ENCODE measurements around the gene TNNI2.

DNA sequence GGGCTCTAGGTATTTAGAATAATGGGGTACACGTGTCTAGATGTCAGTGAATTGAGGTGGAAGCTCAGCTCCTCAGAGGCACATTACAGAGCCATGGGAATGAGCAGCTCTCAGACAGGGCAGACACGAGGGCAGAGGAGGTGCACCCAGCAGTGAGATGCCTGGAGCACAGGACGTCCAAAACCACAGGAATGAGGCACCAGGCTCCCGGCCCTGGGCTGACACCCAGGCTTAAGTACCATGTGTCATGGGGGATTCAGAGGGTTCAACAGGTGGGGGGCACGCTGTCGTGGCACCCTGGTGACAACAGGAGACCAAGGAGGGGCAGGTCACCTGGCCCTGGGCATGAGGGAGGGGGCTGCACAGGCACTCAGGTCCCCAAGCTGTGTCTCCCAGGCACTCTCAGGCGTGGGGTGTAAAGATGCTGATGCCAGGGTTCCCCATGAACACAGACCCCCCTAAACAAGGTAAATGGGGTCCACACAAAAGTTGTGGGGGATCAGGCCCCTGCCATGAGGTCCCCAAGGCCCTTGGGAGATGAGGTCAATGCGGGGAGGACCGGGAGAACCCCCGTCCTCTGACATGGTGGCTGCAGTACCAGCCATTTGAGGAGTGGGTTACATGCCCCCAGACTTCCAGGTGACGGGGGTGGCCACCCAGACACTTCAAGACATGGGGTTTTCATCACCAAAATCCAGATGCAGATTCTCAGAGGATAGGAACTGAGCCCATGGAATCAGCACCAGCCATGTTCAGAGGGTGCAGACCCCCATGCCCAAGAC, 9.6 kb upstream of the TNNI2 start:
- no peak for TF ChIP-seq CTCF (IDR thresholded peaks at IDR 0.05)
- no peak for TF ChIP-seq EP300 (IDR thresholded peaks at IDR 0.05)
- TF ChIP-seq POLR2A (IDR thresholded peaks at IDR 0.05) = no peak
